NCI-H82 treated with DMSO at 0.1 percent for 48 hours (cell line): ENCODE data around the gene IL1RAP.

Source experiments
- DNase-seq: peaks from one replicate; lab custom pipeline; 2025; ENCODE audit not compliant: unreplicated experiment; lab: John Stamatoyannopoulos, UW

The IL1RAP gene

DNA sequence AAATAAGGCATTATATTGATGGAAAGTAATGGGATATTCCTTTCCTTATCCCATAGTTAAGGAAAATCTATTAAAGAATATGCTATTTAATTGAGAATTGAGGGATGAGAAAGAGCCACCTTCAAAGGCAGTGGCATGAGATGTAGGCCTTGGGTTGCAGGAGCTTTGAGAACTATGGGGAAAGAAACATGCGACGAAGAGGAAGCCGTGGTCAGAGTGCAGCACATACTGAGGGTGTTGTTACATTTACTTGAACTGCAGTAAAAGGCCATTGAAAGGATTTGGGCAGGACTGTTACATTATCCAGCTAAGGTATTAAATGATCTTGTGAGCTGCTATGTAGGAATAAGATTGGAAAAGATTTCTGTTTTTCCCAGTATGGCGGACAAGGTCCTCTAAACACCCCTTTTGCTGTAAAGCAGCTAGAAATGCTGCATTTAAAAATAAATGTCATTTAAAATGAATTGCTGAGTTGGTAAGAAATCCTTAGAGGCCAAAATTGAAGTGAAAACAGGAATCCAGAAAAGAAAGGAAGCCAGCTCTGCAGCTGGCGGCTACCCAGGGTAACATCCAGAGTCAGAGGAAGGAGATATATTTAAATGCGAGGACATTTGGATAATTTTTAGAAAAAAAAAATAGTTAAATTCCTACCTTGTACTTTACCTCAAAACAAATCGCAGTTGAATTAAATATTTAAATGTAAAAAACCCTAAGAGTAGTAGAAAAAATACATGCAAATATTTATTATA is 61.7 kb downstream of the IL1RAP start:
- DNase-seq, result no peak

DNA sequence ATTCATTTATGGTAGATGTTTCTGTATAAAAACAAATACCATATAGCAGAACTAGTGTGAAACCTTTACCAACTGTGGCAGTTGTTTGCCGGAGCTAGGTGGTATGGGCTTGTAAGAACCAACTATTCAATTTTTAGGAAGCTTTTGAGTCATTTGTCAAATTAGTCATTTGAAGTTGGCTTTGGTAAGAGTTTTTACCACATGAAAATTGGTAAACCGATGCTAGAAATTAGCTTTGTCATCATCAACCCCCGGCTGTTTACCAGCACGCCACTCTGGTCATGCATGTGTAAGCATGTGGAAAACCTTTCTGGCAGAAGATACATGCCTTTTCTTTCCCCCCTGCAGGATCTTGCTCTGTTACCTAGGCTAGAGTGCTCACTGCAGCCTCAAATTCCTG is 63.3 kb downstream of the IL1RAP start:
- no peak for DNase-seq

DNA sequence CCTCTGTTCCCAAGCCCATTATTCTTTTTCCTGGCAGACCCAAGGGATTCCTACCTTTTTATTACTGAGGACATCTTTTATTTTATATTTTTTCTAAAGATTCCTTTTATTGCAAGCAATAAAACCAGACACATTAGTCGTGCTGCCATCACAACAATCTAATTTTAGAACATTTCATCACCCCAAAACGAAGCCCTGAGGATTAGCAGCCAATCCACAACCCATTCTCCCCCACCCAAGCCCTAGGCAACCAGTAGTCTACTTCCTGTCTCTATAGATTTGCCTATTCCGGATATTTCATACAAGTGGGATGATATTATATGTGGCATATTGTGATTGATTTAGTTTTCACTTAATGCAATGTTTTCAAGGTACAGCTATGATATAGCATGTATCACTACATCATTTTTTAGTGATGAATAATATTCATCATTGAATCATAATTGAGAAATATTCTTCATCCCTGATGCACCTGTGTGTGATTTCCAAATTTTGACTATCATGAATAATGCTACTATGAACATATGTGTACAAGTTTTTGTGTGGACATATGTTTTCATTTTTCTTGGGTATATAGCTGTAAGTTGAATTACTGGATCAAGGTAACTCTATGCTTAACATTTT is 65.7 kb downstream of the IL1RAP start:
- DNase-seq, result no peak

DNA sequence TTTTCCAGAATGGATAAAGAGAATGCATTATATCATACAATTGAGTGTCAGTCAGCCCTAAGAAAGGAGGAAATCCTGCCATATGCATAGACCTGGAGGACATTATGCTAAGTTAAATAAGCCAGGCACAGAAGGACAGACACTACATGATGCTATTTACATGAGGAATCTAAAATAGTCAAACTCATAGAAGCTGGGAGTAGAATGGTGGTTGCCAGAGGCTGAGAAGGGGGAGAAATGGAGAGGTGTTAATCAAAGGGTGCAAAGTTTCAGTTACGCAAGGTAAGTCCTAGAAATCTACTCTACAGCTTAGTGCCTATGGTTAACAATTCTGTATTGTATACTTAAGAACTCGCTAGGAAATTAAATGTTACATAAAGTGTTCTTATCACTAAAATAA is 66.5 kb downstream of the IL1RAP start:
- DNase-seq, result no peak

DNA sequence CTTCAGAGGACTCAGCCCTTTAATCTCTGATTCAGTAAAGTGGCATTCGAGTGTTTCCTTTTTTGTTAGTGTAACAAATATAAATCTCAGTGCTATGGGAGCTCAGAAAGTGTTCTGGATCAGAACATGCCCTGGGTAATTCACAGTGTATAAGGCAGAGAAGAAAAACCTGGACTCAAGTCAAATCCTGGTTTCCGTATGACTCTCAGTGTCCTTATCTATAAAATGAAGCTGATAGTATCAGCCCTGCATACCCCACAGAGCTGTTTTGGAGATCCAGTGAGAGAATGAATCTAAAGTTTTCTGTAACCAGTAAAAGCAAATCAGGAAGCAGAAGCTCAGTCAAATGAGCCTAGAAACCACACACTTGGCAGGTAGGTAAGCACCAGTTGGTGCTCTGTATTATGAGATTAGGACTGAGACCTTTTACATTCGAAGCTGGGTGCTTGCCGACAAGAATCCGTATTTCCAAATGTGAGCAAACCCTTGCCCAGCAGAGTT is 67.2 kb downstream of the IL1RAP start:
- peak; percentile 66 for DNase-seq

DNA sequence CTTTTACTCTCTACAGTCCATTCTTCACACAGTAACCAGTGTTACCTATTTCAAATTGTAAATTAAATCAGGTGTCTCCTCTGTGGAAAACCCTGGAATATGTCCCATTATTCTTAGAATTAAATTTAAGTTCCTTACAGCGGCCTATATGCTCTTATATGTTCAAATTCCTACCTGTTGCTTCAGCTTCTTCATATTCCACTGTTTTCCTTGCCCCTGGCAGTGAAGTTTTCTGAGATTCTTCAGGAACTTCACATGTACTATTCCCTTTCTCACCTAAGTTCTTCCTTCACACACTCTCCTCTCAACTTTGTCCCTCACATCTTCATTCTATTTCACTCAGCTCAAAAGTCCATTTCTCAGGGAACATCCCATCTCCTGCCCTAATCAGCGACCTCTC is 68.8 kb downstream of the IL1RAP start:
- DNase-seq, result no peak

DNA sequence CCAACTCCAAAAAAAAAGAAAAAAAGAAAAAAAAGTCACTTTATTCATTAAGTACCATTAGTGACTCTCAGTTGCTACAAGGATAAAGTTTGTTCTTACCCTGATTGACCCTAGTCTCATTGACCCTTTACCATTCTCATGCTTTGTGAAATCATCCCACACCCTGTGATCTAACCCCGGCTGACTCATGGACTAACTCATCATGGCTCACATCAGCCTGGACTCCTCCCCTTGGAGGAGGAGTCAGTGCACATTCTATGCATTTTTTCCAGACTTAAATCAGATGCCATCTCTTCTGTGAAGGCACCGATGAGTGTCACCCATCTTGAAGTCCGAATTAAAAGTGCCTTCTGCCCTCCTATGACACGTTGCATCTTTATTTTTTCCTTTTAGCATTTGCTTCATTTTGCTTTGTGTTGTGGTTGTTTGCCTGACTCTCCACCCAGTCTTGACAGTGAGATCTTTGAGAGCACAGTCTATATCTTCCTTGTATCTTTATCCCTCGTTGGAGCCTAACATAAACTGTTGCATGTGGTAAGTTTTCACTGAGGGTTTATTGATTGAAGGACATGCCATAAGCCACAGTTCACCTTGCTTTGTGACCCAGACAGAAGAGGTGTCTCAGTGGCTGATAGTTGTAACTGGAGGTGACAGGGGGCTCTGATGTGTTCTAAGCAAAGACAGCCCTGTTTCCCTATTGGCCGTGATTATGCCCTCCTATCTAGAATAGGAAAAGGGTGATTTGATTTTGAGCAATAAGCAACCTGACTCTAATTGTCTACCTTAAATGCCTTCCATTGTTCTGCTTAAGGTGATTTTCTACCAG is 72.1 kb downstream of the IL1RAP start:
- DNase-seq, result no peak

DNA sequence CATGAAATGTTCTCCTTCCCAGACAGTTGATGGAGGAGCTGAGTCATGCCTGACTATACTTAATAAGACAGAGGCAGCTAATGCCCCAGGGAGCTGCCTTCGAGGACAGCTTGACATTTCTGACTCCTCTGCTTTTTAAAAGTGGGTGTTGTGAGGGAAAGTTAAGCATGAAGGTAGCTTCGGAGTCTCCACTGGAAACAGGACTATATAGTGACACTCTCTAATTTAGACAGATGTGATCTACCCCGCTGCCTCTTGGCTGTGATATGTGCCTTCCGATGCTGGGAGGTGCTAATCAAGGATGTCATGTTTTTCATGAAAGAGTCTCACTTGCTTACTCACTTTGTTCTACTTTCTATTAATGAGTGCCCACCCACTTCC is 72.7 kb downstream of the IL1RAP start:
- DNase-seq, result no peak

DNA sequence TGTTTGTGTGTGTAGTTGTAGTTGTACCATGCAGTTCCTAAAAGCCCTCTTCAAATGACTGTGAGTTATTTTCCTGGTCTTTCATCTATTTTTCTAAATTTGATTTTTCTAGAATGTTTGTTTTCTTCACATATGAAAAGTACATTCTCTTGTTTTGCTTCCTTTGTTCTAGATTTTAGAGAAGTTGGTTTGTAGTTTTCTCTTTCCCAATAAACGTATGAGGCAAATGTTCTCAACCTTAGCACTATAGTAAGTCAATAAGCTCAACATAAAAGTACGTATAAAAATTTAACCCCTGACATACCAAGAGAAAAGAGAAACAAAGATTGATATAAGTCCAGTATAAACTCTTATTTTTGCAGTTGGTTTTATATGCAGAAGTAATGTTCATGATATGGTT is 74.7 kb downstream of the IL1RAP start:
- no peak for DNase-seq

DNA sequence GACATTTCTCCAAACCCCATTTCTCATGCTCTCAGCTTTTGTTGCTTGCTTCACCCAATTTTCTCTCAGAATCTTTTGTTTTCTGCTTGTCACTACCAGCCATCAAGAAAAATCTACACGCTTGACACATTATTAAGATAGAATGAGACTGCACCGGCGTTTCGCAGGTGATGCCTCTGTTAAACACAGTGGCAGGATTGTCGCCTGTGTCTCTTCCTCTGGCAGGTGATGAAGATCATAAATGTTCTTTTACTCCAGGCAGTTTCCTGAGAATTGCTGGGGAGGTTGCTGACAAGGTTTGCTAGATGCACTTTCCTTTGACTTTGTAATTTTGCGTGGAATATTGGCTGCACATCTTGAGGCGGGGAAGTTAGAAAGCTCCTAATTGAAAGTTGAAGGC is 75.4 kb downstream of the IL1RAP start:
- DNase-seq, result no peak

DNA sequence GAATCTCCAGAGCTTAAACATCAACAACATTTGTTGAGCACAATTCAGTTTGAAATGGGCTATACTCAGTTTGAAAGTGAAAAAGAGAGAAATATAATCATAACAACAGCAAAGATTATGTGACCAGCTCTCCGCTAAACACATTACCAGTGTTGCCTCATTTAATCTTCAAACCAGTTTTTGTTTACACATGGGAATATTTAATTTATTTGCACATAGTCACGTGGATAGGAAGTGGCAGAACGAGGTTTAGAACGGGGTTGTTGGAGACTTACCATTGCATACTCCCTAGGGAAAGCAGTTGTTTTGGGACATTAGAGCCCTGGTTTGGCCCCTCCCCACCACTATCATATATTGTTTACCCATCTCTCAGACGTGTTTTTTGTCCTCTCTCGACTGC is 77.2 kb downstream of the IL1RAP start:
- no peak for DNase-seq

DNA sequence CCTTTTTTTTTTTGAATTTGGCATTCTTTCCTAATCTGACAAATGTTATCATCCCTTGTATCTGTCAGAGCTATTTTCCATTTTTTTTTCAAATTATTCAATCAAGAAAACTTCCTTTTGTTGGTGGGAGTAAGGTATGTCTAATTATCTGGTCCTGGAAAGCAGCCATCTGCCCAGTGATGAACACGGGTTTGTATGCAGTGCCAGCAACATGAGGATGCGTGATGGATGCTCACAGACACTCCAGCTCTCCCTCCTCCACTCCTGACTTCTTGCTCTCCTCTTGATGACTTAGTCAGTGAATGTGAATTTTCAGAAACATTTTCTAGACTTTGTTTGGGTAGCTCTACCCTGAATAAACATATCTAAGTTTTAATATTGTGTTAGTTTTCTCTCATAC is 79.2 kb downstream of the IL1RAP start:
- DNase-seq, result no peak

DNA sequence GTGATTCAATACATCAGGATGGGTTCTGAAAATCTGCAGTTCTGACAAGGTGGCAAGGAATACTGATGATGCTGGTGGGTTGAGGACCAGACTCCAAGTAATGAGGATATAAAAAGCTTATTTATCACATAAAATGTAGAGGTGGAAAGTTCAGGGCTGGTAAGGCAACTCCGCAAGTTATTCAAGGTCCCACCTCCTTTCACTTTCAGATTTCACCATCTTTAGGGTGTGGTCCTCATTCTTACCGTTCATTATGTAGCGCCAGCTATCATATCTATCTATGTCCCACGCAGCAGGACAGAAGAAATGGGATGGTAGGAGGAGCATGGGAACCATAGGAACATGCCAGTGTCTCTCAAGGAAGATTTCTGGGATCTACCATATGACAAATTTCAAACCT is 80.3 kb downstream of the IL1RAP start:
- DNase-seq, result no peak

DNA sequence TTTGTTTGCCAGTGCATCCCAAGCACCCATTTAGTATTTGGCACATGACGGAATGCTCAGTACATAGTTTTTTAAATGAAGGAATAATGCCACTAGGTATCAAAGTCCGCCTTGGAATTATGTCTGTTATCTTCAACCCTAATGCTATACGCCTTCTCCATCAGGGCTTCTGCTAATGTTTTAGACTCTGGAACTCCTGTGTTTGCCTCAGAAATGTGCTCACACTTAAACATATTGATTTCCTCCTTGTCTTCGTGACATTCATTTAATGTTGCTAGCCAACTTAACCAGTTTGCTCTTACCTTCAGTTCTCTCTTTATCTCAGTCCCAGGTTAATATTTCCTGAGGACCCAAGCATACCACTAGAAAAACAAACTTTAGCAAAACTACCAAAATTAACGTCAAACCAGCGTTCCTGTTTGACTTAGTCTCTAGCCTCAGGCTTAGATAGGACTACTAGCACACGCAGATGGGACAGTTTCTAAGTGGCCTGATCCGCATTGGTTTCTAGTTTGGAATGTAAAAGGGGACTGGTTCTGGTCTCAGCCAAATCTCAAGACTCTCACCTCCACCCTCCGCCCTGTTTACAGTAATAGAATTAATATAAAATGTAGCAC is 81.4 kb downstream of the IL1RAP start:
- no peak for DNase-seq

DNA sequence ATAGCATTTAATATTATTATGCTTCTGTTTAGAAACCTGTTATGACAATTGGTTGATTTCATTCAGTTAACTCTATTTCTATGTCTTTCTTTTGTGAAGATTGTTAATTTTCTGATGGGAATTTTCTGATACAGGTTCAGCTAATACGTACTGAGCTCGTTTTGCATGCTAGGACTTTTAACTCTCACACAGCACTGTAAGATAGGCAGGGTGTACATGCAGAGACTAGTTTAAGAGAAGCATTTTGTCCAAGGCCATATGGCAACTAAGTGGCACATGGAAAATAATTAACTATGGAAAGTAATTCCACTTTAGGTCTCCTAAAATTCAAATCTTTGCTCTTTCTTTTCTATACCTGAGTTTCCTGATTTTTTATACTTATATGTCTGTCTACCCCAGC is 81.9 kb downstream of the IL1RAP start:
- DNase-seq, result no peak

DNA sequence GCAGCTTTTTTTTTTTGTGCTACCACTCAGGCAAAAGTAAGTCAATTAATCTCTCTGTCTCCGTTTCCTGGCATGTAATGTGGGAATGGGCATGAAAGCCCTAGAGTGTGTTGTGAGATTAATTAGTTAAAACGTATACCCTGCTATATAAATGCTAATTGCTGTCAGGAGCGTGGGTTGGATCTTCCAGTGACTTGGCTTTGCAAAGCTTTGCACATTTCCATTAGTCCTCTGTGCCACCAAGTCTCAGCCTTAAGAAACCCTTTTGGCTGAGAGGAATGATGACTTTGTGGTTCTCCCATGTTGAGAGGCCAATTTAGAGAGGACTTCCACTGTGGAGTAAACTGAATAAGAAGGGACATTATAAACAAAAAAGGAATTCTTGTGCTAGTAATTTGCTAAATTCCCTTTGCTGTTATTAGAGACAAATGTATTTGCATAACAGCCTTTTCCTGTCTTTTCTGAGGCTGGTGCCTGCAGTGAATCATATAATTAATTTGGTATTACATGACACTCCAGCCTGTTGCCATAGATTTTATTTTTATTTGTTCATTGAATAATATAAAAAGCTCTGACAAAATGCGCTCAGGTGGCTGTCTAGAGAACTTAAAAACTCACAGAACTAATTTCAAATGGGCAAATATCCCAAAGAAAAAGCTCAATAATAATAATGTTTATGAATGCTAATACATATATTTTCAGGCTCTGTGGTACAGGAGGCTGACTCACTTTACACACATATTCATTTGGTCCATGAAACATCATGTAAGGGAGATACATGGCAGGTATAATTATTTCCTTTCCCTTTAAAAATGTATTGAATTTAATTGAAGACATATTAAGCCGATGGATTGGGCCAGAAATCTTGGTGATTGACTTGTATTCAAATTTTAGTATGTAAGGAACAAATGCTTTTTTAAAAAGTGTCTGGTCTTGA is 82.7 kb downstream of the IL1RAP start:
- no peak for DNase-seq

DNA sequence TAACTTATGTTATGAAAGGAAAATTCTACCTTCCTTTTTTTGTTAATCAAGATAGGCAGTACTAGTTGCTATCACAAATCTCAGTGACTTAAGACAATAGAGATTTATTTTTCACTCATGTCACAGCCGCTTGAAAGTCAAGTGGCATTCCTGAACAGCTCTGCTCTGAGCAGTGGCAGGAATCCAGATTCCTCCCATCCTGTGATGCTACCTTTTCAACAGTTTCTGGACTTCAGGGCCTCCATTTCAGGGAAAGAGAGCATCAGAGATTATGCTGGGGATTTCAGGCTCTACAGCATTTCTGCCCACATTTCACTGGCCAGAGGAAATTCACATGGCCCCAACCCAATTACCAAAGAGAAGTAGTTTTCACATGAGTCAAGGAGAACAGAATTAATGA is 83.4 kb downstream of the IL1RAP start:
- DNase-seq, result no peak

DNA sequence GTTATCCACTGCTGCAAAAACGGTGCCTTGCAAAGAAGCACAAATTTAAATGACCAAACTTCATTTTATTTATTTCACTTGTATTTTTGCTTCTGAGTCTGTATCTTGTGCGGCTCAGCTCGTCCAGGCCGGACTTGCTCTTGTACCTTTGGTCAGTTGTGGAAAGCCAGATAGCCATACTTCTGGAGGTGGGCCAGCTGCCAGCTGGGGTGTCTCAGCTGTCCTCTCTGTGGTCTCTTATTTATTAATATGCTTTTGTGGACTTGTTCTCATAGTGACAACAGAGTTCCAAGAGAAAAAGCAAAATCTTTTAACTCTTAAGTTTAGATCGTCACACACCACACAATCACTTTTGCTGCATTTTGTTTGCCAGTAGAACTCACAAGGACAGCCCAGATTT is 87.7 kb downstream of the IL1RAP start:
- DNase-seq, result no peak

DNA sequence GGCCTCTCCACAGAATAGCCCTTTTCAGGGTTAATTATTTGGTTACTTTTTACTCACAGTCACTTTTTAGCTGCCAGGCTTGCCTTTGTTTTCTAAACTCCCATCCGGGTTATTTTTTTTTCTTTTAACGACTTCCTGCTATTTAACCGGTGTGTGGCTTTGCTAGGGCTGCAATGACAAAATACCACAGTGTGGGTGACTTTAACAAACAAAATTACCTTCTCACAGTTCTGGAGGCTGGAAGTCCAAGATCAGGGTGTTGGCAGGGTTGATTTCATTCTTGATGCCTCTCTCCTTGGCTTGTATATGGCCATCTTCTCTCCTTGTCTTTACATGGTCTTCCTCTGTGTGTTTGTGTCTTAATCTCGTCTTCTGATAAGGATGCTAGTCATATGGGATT is 91.5 kb downstream of the IL1RAP start:
- no peak for DNase-seq

DNA sequence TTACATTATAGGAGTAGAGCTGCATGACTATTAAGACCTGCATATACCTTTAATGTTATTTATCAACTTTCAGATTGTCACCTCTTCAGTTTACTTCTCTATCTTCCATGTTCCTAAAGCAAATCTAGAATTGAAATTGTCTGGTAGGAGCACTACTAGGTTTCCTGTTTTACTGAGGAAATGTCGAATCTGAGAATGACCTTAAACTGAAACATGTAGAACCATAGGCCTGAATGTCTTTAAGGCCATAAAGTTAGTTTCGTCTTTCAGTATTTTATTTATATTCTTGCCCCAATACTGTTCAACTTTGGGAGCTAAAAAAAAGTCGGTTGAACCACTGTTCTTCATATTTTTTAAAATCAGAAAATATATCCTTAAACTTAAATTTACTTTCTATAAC is 92.7 kb downstream of the IL1RAP start:
- no peak for DNase-seq

DNA sequence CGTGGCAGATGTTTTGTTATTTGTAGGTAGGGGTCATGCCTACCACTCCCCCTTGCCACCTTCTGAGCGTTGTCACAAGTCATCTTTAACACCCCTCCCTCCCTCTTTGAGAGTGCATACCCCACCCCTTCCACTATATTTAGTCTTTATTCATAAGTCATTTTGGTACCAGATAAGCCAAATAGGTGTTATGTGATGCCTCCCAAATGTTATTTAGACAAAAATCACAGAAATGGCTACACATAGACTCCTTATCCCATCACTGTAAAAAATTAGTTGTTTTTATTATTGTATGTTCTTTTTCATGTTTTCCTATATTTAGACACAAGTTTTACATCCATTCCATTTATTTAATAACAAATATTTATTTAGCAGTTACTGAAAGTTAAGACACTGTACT is 93.1 kb downstream of the IL1RAP start:
- DNase-seq, result no peak
